Measurements from ENCODE around the gene UGGT1.

GRCh38 chr2:128109243-128109642 is 18.2 kb downstream of the UGGT1 start:
- TF ChIP-seq, protein P1, sequence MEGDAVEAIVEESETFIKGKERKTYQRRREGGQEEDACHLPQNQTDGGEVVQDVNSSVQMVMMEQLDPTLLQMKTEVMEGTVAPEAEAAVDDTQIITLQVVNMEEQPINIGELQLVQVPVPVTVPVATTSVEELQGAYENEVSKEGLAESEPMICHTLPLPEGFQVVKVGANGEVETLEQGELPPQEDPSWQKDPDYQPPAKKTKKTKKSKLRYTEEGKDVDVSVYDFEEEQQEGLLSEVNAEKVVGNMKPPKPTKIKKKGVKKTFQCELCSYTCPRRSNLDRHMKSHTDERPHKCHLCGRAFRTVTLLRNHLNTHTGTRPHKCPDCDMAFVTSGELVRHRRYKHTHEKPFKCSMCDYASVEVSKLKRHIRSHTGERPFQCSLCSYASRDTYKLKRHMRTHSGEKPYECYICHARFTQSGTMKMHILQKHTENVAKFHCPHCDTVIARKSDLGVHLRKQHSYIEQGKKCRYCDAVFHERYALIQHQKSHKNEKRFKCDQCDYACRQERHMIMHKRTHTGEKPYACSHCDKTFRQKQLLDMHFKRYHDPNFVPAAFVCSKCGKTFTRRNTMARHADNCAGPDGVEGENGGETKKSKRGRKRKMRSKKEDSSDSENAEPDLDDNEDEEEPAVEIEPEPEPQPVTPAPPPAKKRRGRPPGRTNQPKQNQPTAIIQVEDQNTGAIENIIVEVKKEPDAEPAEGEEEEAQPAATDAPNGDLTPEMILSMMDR (conservative IDR thresholded peaks at IDR 0.05; ENCODE audit: low read length) = no peak
- TF ChIP-seq EZH2phosphoT487 (IDR thresholded peaks at IDR 0.05; ENCODE audit: borderline replicate concordance) = no peak
